Activated T-cell treated with anti-CD3 and anti-CD28 coated beads for 24 hours (primary cell): ENCODE results near the gene OGFOD2.
"Not testable (repeated sequence)": the region's sequence is repeated elsewhere in the genome, so short reads cannot be mapped to it uniquely, and the experiment has no call there.

Experiments used
- DNase-seq: peaks from one replicate; pipeline ENCODE4 v3.0.0-alpha.2; 2020; ENCODE audit warnings: low read depth

Gene OGFOD2

DNA sequence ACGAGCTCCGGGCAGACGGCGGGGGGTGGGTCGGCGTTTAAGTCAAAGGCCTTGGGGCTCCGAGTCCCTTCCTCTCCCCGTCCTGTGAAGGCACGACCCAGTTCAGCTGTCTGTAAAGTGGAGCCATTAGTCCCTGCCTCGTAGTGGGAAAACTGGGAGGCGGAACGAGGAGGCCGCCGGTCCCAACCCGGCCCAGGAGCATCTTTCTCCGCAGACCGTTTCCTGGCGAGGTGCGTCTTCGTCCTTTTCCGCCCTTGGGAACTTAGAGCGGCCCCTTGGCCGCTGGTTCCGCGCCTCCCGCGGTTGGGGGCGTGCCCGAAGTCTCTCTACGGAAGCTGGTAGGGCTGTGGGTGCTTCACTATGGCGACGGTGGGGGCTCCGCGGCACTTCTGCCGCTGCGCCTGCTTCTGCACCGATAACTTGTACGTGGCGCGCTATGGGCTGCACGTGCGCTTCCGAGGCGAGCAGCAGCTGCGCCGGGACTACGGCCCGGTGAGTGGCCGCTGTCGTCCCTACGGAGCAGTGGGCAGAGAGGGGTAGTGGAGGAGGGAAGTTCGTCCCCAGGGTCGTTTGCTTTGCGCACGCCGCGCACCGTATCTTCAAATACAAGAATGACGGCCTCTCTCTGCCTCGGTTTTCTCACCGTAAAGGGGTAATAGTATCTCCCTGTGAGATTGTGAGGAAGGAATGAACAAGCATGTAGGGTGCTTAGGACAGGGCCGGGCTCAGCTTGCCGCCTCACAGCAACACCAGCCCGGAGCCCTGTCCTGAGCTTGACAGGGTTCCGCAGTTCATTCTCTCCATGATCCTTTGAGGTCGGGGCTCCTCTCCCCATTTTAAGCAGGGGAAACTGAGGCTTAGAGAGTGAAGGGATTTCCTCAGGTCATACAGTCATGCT is at the start of gene OGFOD2:
Gene OGFOD2 (plus strand): TSS at position 353 of the 898 bp plus-strand sequence. CDS start 8 bp downstream, at position 361.
- peak; percentile 88 for DNase-seq

DNA sequence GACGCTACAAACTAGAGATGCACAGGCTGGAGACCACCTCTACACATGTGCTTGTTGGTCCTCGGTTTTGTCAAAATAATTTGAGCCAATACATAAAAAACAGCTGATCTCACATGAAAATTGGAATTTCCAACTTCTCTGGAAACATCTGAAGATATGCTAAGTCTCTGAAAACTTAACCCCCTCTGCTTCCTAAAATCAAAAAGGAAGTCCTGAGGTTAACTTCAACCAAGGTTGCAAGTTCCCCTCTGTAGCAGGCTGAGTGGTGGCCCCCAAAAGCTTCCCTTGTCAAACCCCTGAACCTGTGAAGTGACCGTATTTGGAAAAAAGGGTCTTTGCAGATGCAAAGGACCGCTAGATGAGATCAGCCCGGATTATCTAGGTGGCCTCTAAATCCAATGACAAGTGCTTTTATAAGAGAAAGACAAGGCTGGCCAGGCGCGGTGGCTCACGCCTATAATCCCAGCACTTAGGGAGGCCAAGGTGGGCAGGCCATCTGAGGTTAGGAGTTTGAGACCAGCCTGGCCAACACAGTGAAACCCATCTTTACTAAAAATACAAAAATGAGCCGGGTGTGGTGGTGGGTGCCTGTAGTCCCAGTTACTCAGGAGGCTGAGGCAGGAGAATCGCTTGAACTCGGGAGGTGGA is 47.2 kb upstream of the OGFOD2 start:
- no peak for DNase-seq

GRCh38 chr12:122928404-122929147 is 46.5 kb upstream of the OGFOD2 start:
- DNase-seq, result no peak

DNA sequence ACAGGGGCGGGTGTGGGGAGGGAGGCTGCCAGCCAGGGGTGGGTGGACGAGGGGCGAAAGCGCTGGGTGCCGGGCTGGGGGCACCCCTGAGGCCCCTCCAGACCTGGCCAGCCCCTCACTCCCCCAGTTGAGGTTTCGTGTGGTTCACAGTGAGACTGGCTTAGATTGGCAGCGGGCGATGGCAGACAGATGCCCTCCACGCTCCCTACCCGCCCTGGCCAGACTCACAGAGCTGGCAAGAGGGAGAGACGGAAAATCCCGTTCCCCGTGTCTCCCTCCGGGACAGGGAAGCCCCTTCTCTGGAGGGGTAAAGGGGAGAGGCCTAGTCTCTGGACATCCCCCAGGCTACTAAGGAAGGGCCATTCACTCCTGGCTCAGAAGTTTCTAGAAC is 45.9 kb upstream of the OGFOD2 start:
- no peak for DNase-seq

DNA sequence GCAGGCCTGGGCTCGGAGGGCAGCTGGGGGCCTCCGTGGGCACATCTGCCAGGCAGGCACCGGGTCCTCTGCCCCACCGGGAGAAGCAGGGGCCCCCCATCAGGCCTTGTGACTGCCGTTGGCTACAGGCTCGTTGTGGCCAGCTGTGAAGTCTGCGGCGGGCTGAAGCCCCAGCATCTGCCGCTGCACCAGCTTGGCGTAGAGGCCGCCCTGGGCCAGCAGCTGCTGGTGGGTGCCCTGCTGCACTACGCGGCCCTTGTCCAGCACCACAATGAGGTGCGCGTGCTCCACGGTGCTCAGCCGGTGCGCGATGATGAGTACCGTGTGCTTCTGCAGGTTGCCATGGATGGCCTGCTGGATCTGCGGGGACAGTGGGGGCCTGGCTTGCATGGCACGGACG is 45.2 kb upstream of the OGFOD2 start:
- no peak for DNase-seq

- no peak for DNase-seq
These were observed 42.8 kb upstream of the OGFOD2 start for GRCh38 chr12:122932207-122932606.

- no peak for DNase-seq
These were observed 40.3 kb upstream of the OGFOD2 start for GRCh38 chr12:122934722-122935121.

DNA sequence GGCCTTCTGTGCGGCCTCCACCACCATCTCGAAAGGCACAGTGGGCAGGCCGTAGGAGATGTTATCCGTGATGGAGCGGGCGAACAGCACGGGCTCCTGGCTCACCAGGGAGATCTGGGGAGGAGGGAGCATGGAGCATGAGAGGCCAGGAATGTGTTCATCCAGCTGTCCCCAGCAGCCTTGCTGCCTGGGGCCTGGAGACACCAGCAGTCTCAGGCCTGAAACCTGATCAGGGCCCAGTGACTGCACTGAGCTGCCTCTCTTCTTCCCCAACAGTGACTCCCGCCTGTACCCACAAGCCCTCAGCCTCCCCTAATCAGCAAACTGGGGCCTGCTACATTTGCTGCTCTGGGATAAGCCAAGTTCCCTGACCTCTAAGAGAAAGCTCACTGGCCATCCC is 39.7 kb upstream of the OGFOD2 start:
- DNase-seq, result no peak

GRCh38 chr12:122937622-122938091 is 37.4 kb upstream of the OGFOD2 start:
- DNase-seq, result no peak

DNA sequence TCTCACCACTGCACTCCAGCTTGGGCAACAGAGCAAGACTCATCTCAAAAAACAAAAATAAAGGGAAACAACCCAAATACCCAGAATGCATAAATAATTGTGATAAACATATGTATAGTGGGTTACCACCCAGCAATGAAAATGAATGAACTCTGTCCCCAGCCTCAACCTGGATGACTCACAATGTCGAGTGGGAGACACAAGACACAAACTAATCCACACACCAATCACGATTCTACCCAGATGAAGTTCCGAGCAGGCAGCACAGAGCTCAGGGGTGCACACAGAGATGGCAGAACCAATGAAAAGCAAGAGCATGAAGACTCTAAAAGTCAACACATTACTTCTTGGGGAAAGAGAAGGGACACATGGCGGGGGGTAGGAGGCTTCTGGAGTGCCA is 35.9 kb upstream of the OGFOD2 start:
- DNase-seq, result no peak

DNA sequence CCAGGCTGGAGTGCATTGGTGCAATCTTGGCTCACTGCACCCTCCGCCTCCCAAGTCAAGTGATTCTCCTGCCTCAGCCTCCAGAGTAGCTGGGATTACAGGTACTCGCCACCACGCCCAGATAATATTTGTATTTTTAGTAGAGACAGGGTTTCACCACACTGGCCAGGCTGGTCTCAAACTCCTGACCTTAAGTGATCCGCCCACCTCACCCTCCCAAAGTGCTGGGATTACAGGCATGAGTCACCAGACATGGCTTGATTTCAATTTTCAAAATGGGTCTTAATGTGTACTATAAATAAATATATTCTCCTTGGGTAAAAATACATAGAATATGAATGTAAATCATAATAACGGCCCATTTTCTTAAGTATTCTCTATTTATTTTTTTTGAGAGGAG is 33.7 kb upstream of the OGFOD2 start:
- not testable (repeated sequence) for DNase-seq

DNA sequence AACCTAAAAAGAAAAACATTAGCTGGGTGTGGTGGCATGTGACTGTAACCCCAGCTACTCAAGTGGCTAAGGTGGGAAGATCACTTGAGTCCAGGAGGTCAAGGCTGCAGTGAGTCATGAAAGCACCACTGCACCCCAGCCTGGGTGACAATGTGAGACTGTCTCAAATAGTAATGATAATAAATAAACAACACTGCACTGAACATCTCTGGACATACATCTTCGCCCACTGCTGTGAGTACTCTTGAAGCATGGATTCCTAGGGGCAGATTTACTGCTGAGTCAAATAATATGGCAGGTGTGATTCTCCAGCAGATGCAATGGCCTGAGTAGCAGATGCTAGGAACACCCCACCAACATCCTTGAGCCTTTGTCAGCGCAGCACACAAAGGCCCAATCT is 32.4 kb upstream of the OGFOD2 start:
- no peak for DNase-seq

DNA sequence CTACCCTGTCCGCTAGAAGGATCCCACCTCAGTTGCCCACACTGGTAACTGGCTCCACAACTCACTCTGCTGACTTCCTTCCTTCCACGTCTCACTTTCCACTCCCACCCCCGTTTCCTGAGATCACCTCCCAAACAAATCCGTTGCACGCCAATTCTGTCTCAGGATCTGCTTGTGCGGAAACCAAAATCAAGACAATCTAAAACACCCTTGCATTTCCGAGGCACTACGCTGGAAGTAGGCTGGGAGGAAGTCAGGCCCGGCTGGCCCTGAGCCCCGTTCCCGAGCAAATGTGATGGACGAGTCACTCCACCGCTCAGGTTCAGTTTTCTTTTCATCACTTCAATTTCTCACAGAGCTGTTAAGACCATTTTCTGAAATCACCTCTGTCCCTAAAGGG is 31.8 kb upstream of the OGFOD2 start:
- no peak for DNase-seq

- DNase-seq, result no peak
These were observed 30.1 kb upstream of the OGFOD2 start for GRCh38 chr12:122944605-122945592.

GRCh38 chr12:122946690-122947341 is 28.2 kb upstream of the OGFOD2 start:
- peak; percentile 76 for DNase-seq

GRCh38 chr12:122947352-122947792 is 27.7 kb upstream of the OGFOD2 start:
- no peak for DNase-seq

DNA sequence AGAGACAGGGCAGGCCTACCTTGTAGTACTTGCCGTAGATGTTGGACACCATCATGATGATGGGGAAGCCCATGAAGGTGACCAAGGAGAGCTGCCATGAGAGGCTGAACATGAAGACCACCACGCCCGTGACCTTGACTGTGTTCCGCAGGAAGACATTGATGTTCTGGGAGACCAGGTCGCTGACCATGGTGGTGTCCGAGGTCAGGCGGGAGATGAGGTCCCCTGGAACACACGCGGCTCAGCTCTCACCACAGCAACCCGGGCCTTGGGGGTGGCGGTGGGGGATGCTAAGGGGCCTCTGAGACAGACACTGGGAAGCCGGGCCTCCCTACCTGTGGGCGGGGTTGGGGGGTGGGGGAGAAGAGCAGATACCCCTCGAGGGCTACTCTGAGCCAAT is 26.4 kb upstream of the OGFOD2 start:
- DNase-seq, result no peak

- no peak for DNase-seq
These were observed 25.6 kb upstream of the OGFOD2 start for GRCh38 chr12:122949405-122949804.

DNA sequence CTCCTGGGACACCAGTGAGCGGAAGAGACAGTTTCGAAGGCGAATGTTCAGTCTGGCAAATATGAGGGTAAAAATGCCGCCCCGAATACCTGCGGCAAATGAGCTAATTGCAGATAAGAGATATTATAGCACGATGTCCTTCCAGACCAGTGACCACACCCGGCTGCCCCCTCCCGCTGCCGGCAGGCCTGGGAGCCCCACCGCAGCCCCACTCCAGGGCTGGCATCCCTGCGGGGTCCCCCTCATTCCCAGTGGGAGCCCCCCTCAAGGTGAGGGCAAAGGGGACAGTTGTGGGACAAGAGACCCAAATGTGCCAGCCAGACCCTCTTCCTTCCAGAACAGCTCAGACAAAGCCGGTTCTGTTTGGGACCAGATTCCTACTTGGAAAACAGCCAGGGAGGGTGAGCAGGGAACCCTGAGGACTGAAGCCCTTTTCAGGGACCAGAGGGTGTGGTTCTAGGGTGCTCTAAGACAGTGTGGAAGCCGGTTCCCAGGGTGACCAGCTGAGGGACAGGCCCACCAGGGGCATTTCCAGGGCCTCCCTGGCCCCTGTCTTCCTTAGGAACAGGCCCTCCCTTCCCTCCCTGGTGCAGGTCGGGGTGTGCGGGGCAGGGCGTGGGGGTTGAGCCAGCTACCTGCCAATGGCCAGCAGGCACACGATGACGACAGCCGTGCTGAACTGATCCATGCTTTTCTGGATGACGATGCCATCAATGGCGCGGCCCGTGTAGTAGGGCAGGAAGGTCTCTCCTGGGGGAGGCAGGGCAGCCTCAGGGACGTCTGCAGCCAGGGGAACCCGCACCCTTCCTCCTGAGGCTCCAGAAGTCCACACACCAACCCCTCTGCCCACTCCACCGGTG is 25.0 kb upstream of the OGFOD2 start:
- DNase-seq, result no peak

DNA sequence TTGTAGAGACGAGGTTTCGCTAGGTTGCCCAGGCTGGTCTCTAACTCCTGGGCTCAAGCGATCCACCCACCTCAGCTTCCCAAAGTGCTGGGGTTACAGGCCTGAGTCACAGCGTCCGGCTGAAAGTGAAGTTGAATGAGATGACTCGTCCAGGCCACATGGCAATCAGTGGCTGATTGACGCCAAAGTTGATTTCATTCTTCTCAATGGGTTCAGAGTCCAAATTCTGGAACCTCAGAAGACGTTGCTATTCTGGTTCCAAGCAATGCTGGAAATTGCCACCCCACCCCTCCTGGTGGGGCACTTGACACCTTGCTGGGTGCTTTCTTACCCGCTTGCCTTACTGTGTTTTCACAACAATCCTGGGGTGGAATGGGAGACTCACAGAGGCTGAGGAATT is 23.6 kb upstream of the OGFOD2 start:
- DNase-seq, result no peak
